HepG2 (cell line): ENCODE results near the gene PIBF1. TPM values are rescaled to one million over a fixed set of nuclear protein-coding genes. Genes with fewer than 3 reads are reported as not detected.
A peak's percentile ranks its signal among the peaks of the same experiment; 100 is the strongest.

Source experiments
- ARID2 ChIP-seq: sonication (generic); formaldehyde crosslinking; IDR thresholded peaks from 2 replicates; pipeline ENCODE4 v1.8.1; 2022; ENCODE audit warnings: mild to moderate bottlenecking, missing genetic modification reagents, borderline replicate concordance
- ATF1 ChIP-seq: IDR thresholded peaks from 2 replicates; pipeline ENCODE4 v1.6.1; 2016; ENCODE audit warnings: mild to moderate bottlenecking, control low read depth
- BHLHE40 ChIP-seq: IDR thresholded peaks from 2 replicates; pipeline ENCODE4 v1.6.1; 2011; ENCODE audit warnings: low read length, improper control_type of control experiment
- DBP ChIP-seq: sonication (generic); formaldehyde crosslinking; IDR thresholded peaks from 2 replicates; pipeline ENCODE4 v1.4.0; 2020; ENCODE audit warnings: missing genetic modification reagents; ENCODE audit errors: not compliant biosample characterization
- KDM6A ChIP-seq: IDR thresholded peaks from 2 replicates; pipeline ENCODE4 v1.6.1; 2016; ENCODE audit warnings: low read depth
- MXD4 ChIP-seq: IDR thresholded peaks from 2 replicates; pipeline ENCODE4 v1.6.1; 2016; ENCODE audit warnings: mild to moderate bottlenecking, missing biosample characterization, missing genetic modification reagents
- NCOA1 ChIP-seq: sonication (generic); formaldehyde crosslinking; IDR thresholded peaks from 2 replicates; pipeline ENCODE4 v1.9.0; 2021; ENCODE audit warnings: missing genetic modification reagents
- PAXIP1 ChIP-seq: sonication (generic); formaldehyde crosslinking; conservative IDR thresholded peaks from 2 replicates; pipeline ENCODE4 v1.4.0; 2020; ENCODE audit warnings: mild to moderate bottlenecking, missing genetic modification reagents, moderate library complexity
- PHF8 ChIP-seq: sonication (generic); formaldehyde crosslinking; IDR thresholded peaks from 2 replicates; pipeline ENCODE4 v1.5.0; 2020; ENCODE audit warnings: missing genetic modification reagents
- SALL1 ChIP-seq: sonication (generic); formaldehyde crosslinking; IDR thresholded peaks from 2 replicates; pipeline ENCODE4 v1.8.0; 2022; ENCODE audit warnings: mild to moderate bottlenecking, missing genetic modification reagents
- SMAD3 ChIP-seq: sonication (generic); formaldehyde crosslinking; IDR thresholded peaks from 2 replicates; pipeline ENCODE4 v1.4.0; 2020; ENCODE audit warnings: missing genetic modification reagents
- SRY ChIP-seq: sonication (generic); formaldehyde crosslinking; IDR thresholded peaks from 2 replicates; pipeline ENCODE4 v1.8.0; 2022; ENCODE audit warnings: mild to moderate bottlenecking, missing genetic modification reagents
- TEAD3 ChIP-seq: optimal IDR thresholded peaks from 2 replicates; pipeline ENCODE3; 2016; ENCODE audit warnings: borderline replicate concordance
- TOE1 ChIP-seq: sonication (generic); formaldehyde crosslinking; IDR thresholded peaks from 2 replicates; pipeline ENCODE4 v1.4.0; 2020; ENCODE audit warnings: mild to moderate bottlenecking, missing genetic modification reagents
- TP53 ChIP-seq: sonication (generic); formaldehyde crosslinking; conservative IDR thresholded peaks from 2 replicates; pipeline ENCODE4 v1.4.0; 2020; ENCODE audit warnings: missing genetic modification reagents
- ZFYVE20 ChIP-seq: sonication (generic); formaldehyde crosslinking; IDR thresholded peaks from 2 replicates; pipeline ENCODE4 v1.8.0; 2023; ENCODE audit warnings: low read depth, mild to moderate bottlenecking, moderate library complexity, missing genetic modification reagents, borderline replicate concordance
- ZNF563 ChIP-seq: sonication (generic); formaldehyde crosslinking; IDR thresholded peaks from 2 replicates; pipeline ENCODE4 v1.8.0; 2022; ENCODE audit warnings: mild to moderate bottlenecking, moderate library complexity, missing genetic modification reagents
- ZNF574 ChIP-seq: sonication (generic); formaldehyde crosslinking; IDR thresholded peaks from 2 replicates; pipeline ENCODE4 v1.4.0; 2020; ENCODE audit warnings: missing genetic modification reagents
- ZNF713 ChIP-seq: sonication (generic); formaldehyde crosslinking; IDR thresholded peaks from 2 replicates; pipeline ENCODE4 v1.4.0; 2020; ENCODE audit warnings: mild to moderate bottlenecking, missing genetic modification reagents
- ZNF720 ChIP-seq: sonication (generic); formaldehyde crosslinking; IDR thresholded peaks from 2 replicates; pipeline ENCODE4 v1.4.0; 2020; ENCODE audit warnings: missing genetic modification reagents
- polyA plus RNA-seq, 8 experiments: library from polyadenylated mRNA; depleted of rRNA in 3 of 8; stranded (reverse) in 7 of 8; unstranded in 1 of 8; fragments of >200 nt; fragmentation: Illumina TruSeq in 4 of 8; extraction: Trizol in 4 of 8; gene quantifications; 2 replicates each; pipeline versions ENCODE4 v1.2.1 to v1.2.3, GENCODE V29; 2011 to 2016; ENCODE audit warnings: low read depth in 4 of 8, missing spikeins in 1 of 8, mixed read lengths in 1 of 8; ENCODE audit not compliant: insufficient read depth in 1 of 8
- total RNA-seq, 5 experiments: library from RNA; depleted of rRNA; stranded (reverse); fragments of >200 nt; fragmentation: Illumina TruSeq; extraction: Trizol; gene quantifications; 2 replicates each; pipeline ENCODE4 v1.2.3, GENCODE V29; 2016; ENCODE audit warnings: low read depth in 1 of 5
- TF ChIP-seq, protein P1 (sequence below): sonication (generic); formaldehyde crosslinking; IDR thresholded peaks from 2 replicates; pipeline ENCODE4 v1.4.0; 2020; ENCODE audit warnings: missing genetic modification reagents

The PIBF1 gene
- total and polyA plus RNA-seq, 2 of the 13 experiments (the other 11 are each of a cell fraction or from before 2014, with no cell fraction given): 4.2 to 15.8 TPM

DNA sequence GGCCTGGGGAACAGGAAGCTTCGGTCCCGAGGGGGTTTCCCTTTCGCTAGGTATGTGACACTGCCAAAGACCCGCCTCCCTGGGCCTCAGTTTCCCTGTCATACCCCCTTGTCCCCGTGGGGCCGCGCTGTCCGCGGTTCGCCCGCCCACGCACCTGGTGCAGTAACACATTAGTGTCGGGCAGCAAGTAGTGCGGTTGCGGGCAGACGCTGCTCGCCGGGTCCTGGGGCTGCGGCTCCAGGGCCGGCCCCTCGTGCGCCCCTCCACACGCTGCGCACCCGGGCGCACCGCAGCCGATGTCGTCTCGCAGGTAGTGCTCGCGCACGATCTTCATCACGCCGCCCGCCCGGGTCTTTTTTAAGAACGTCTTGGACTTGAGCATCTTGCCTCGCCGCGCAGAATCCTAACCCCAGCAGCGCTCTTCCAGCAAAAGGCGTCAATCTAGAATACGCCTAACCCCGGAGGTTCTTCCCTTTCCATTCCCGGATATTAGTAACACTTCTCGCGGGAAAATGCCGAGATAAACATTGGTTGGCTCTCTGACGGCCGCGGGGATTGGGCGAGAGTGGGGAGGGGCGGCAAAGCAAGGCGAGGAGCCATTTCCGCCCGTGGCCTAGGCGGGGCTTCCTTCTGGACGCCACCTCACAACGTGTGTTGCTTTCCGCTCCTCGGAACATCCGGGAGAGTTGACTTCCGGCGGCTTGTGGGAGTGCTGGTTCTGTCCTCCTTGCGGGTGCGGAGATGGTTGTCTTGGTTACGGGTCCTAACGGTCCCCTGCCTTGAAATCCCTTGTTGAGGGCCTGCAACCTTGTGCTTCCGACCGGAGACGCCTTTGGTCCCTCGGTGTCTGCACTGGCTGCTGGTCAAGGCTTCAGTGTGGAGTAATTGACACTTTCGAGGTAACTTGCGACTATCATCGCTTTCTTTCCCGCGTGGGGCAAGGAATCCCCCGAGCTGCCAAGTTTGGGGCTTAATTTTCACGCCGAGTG, at the start of gene PIBF1, which contains the start of gene DIS3 (continued):
- TF ChIP-seq PAXIP1 (CRISPR knock-in tag) (no peak; the same call in 1 of the 2 replicates), BHLHE40 (0 out of 2 replicates have a peak, but pooled peaks have one; percentile 33), ZFYVE20 (CRISPR knock-in tag) (no peak), SRY (CRISPR knock-in tag) (peak; percentile 30; the same call in 1 of the 2 replicates), SALL1 (CRISPR knock-in tag) (peak; percentile 65; the same call in 1 of the 2 replicates), TP53 (CRISPR knock-in tag) (no peak), DBP (peak; percentile 15), KDM6A (CRISPR knock-in tag) (no peak), ZNF720 (CRISPR knock-in tag) (no peak), ZNF713 (CRISPR knock-in tag) (no peak), MXD4 (CRISPR knock-in tag) (0 out of 2 replicates have a peak, but pooled peaks have one; percentile 41), TOE1 (CRISPR knock-in tag) (no peak), ARID2 (CRISPR knock-in tag) (no peak), PHF8 (CRISPR knock-in tag) (peak; percentile 94), SMAD3 (peak; percentile 68; the same call in 1 of the 2 replicates), NCOA1 (CRISPR knock-in tag) (no peak), ZNF563 (peak; percentile 53; the same call in 1 of the 2 replicates), ZNF574 (peak; percentile 89), TEAD3 (CRISPR knock-in tag) (no peak), ATF1 (CRISPR knock-in tag) (no peak)
- TF ChIP-seq, protein P1, sequence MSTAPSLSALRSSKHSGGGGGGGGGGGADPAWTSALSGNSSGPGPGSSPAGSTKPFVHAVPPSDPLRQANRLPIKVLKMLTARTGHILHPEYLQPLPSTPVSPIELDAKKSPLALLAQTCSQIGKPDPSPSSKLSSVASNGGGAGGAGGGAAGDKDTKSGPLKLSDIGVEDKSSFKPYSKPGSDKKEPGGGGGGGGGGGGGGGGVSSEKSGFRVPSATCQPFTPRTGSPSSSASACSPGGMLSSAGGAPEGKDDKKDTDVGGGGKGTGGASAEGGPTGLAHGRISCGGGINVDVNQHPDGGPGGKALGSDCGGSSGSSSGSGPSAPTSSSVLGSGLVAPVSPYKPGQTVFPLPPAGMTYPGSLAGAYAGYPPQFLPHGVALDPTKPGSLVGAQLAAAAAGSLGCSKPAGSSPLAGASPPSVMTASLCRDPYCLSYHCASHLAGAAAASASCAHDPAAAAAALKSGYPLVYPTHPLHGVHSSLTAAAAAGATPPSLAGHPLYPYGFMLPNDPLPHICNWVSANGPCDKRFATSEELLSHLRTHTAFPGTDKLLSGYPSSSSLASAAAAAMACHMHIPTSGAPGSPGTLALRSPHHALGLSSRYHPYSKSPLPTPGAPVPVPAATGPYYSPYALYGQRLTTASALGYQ: no peak
